ENCODE data around the gene PRSS38.

PRSS38 gene

DNA sequence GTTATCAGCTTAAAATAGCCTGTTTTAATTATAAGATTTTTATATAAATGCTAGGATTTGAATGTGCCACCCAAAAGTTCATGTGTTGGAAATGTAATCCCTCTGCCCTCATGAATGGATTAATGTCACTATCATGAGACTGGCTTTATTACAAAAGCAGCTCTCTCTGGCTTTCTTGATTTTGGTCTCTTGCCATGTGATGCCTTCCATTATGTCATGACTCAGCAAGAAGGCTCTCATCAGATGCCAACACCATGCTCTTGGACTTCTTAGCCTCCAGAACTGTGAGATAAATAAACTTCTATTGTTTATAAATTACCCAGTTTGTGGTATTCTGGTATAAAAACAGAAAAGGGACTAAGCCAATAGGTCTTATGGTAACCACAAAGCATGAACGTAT, 6.9 kb upstream of the PRSS38 start:
- DNase-seq (ENCODE audit: extremely low read depth, low read depth) = no peak
- TF ChIP-seq, protein P1, sequence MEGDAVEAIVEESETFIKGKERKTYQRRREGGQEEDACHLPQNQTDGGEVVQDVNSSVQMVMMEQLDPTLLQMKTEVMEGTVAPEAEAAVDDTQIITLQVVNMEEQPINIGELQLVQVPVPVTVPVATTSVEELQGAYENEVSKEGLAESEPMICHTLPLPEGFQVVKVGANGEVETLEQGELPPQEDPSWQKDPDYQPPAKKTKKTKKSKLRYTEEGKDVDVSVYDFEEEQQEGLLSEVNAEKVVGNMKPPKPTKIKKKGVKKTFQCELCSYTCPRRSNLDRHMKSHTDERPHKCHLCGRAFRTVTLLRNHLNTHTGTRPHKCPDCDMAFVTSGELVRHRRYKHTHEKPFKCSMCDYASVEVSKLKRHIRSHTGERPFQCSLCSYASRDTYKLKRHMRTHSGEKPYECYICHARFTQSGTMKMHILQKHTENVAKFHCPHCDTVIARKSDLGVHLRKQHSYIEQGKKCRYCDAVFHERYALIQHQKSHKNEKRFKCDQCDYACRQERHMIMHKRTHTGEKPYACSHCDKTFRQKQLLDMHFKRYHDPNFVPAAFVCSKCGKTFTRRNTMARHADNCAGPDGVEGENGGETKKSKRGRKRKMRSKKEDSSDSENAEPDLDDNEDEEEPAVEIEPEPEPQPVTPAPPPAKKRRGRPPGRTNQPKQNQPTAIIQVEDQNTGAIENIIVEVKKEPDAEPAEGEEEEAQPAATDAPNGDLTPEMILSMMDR (IDR thresholded peaks at IDR 0.05; ENCODE audit: low read depth, low read length) = no peak

- no peak for DNase-seq (ENCODE audit: extremely low read depth, low read depth)
- TF ChIP-seq, protein P1 (IDR thresholded peaks at IDR 0.05; ENCODE audit: low read depth, low read length) = no peak
Observed at GRCh38 chr1:227809026-227809425, 6.4 kb upstream of the PRSS38 start.

DNA sequence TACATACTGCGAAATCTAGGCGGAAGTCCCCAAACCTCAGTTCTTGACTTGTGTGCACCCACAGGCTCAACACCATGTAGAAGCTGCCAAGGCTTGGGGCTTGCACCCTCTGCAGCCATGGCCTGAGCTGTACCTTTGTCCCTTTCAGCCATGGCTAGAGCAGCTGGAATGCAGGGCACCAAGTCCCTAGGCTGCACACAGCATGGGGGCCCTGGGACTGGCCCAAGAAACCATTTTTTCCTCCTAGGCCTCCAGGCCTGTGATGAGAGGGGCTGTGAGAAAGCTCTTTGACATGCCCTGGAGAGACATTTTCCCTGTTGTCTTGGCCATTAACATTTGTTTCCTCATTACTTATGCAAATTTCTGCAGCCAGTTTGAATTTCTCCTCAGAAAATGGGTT, 1.5 kb upstream of the PRSS38 start:
- TF ChIP-seq, protein P1 (IDR thresholded peaks at IDR 0.05; ENCODE audit: low read depth, low read length) = no peak
- DNase-seq (ENCODE audit: extremely low read depth, low read depth) = no peak

DNA sequence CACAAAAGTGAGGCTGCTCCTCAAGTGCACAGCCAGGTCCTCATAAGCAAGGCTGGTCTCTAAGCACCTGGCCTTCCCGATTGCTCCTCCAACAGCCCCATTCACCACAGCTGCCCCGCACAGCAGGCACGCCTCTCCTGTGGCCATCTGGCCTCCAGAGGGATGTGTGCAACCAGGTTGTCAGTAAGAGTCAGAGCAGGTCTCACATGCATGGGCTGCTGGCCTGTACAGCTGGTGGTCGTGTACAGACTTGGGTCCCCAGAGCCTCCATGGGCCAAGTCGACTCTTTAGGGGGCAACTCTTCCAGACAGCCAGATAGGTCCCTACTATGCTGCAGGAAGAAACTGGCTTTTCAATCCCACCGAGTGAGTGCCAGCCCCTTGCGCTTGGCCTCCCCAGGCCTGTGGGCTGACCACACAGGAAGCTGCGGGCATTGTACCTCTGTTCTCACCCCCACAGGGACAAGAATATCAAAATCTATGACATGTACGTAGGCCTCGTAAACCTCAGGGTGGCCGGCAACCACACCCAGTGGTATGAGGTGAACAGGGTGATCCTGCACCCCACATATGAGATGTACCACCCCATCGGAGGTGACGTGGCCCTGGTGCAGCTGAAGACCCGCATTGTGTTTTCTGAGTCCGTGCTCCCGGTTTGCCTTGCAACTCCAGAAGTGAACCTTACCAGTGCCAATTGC, 1.4 kb downstream of the PRSS38 start:
- no peak for DNase-seq (ENCODE audit: extremely low read depth, low read depth)
- TF ChIP-seq, protein P1 (IDR thresholded peaks at IDR 0.05; ENCODE audit: low read depth, low read length) = no peak

DNA sequence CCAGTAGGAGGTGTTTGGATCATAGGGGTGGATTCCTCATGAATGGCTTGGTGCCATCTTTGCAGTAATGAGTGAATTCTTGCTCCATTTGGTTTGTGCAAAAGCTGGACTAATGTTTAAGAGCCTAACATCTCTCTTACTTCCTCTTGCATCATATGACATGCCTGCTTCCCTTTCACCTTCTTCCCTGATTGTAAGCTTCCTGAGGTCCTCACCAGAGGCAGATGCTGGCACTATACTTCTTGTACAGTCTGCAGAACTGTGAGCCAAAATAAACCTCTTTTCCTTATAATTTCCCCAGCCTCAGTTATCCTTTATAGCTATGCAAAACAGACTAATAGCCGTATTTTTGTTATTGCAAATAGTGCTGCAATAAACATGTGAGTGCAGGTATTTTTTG, 8.1 kb downstream of the PRSS38 start:
- TF ChIP-seq, protein P1 (IDR thresholded peaks at IDR 0.05; ENCODE audit: low read depth, low read length) = no peak
- DNase-seq (ENCODE audit: extremely low read depth, low read depth) = no peak

DNA sequence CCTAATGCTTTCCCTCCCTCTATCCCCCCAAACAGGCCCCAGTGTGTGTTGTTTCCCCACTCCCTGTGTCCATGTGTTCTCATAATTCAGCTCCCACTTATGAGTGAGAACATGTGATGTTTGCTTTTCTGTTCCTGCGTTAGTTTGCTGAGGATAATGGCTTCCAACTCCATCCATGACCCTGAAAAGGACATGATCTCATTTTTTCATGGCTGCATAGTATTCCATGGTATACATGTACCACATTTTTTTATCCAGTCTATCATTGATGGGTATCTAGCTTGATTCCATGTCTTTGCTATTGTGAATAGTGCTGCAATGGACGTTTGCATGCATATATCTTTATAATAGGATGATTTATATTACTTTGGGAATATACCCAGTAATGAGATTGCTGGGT, 8.7 kb downstream of the PRSS38 start:
- TF ChIP-seq, protein P1 (IDR thresholded peaks at IDR 0.05; ENCODE audit: low read depth, low read length) = no peak
- no peak for DNase-seq (ENCODE audit: extremely low read depth, low read depth)

DNA sequence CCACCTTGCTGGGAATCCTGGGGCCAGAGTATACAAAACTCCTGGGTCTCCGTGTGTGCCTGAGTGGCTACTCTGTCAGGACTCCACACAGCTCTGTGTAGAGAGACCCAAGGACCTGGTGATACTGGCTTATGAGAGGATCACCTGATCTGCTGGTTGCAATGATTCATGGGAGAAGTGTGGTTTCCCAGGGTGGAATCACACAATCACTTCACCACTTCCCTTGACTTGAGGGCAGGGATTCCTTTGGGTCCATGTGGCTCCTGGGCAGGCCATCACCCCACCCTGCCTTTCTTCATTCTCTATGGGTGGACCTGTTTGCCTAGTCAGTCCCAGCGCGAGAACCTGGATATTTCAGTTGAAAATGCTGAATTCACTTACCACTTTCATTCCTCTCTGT, 13.3 kb downstream of the PRSS38 start:
- DNase-seq (ENCODE audit: extremely low read depth, low read depth) = no peak
- TF ChIP-seq, protein P1 (IDR thresholded peaks at IDR 0.05; ENCODE audit: low read depth, low read length) = no peak

Data from AG09319 (cell line).